Type B pancreatic cell (in vitro differentiated cells): ENCODE measurements around the gene NLRP11. TPM values are rescaled to one million over a fixed set of nuclear protein-coding genes. Genes with fewer than 3 reads are reported as not detected.

Source experiments
- DNase-seq: peaks from one replicate; pipeline ENCODE4 v3.0.0; 2021; ENCODE audit warnings: mixed read lengths; ENCODE audit not compliant: unreplicated experiment; ENCODE audit errors: extremely low spot score
- H3K27ac Mint-ChIP-seq: 2 replicates; pipeline ENCODE4 v1.8.0; 2021; ENCODE audit warnings: mild to moderate bottlenecking, mixed read lengths
- H3K27me3 Mint-ChIP-seq: 2 replicates; pipeline ENCODE4 v1.8.0; 2021; ENCODE audit warnings: mixed read lengths
- H3K36me3 Mint-ChIP-seq: 2 replicates; pipeline ENCODE4 v1.8.0; 2021; ENCODE audit warnings: mixed read lengths
- H3K4me1 Mint-ChIP-seq: one replicate; pipeline ENCODE4 v1.8.0; 2021; ENCODE audit warnings: mixed read lengths; ENCODE audit not compliant: unreplicated experiment
- H3K4me3 Mint-ChIP-seq: 2 replicates; pipeline ENCODE4 v1.8.0; 2021; ENCODE audit warnings: mild to moderate bottlenecking, mixed read lengths
- H3K9me3 Mint-ChIP-seq: 2 replicates; pipeline ENCODE4 v1.8.0; 2021; ENCODE audit warnings: mixed read lengths
- CTCF ChIP-seq: fragments of 200-600 bp; sonication (generic); conservative IDR thresholded peaks from 2 replicates; pipeline ENCODE4 v1.5.0; 2021; ENCODE audit warnings: antibody characterized with exemption, mild to moderate bottlenecking
- total RNA-seq: library from RNA; stranded (reverse); gene quantifications from 2 replicates; pipeline ENCODE4 v1.2.1, GENCODE V29; 2021; ENCODE audit warnings: low replicate concordance

NLRP11 gene
- total RNA-seq, 1 donor from 2014 or later = not detected

GRCh38 chr19:55836340-55836739 lies 4.5 kb upstream of the NLRP11 start, which contains the start of gene NLRP4:
TSS of gene NLRP4 (plus strand) at chr19:55836540. CDS start at chr19:55852081, 15,541 bp downstream.
- Mint-ChIP-seq H3K9me3 (peaks cover 19% of the 10 kb centered on the region), H3K4me1 (no peaks in the 10 kb centered on the region), H3K36me3 (no peaks in the 10 kb centered on the region), H3K27me3 (no peaks in the 10 kb centered on the region), H3K4me3 (no peak within 1 kb of the TSS), H3K27ac (no peak within 1 kb of the TSS)
- no peak for TF ChIP-seq CTCF
- DNase-seq = no peak

GRCh38 chr19:55832676-55833075 lies 877 bp upstream of the NLRP11 start:
- Mint-ChIP-seq H3K4me3 (no peak overlapping the region), H3K4me1 (no peaks in the 10 kb centered on the region), H3K9me3 (peaks cover 18% of the 10 kb centered on the region), H3K36me3 (no peaks in the 10 kb centered on the region), H3K27ac (no peak overlapping the region), H3K27me3 (no peaks in the 10 kb centered on the region)
- DNase-seq = no peak
- no peak for TF ChIP-seq CTCF

GRCh38 chr19:55830656-55831055 lies 1.1 kb downstream of the NLRP11 start:
- H3K4me3 Mint-ChIP-seq = no peak overlapping the region
- DNase-seq = no peak
- no peaks in the 10 kb centered on the region for H3K4me1 Mint-ChIP-seq
- no peaks in the 10 kb centered on the region for H3K27me3 Mint-ChIP-seq
- H3K36me3 Mint-ChIP-seq = no peaks in the 10 kb centered on the region
- peaks cover 12% of the 10 kb centered on the region for H3K9me3 Mint-ChIP-seq
- TF ChIP-seq CTCF = no peak
- no peak overlapping the region for H3K27ac Mint-ChIP-seq

GRCh38 chr19:55820037-55820436 lies 11.8 kb downstream of the NLRP11 start:
- Mint-ChIP-seq H3K27me3 (no peaks in the 10 kb centered on the region), H3K27ac (no peak overlapping the region), H3K4me1 (no peaks in the 10 kb centered on the region), H3K9me3 (peaks cover 17% of the 10 kb centered on the region), H3K36me3 (no peaks in the 10 kb centered on the region), H3K4me3 (no peak overlapping the region)
- no peak for DNase-seq
- no peak for TF ChIP-seq CTCF

GRCh38 chr19:55813906-55814305 lies 17.9 kb downstream of the NLRP11 start:
- no peaks in the 10 kb centered on the region for H3K4me1 Mint-ChIP-seq
- no peak overlapping the region for H3K4me3 Mint-ChIP-seq
- DNase-seq = no peak
- no peaks in the 10 kb centered on the region for H3K27me3 Mint-ChIP-seq
- no peak overlapping the region for H3K27ac Mint-ChIP-seq
- peaks cover 12% of the 10 kb centered on the region for H3K9me3 Mint-ChIP-seq
- TF ChIP-seq CTCF = no peak
- no peaks in the 10 kb centered on the region for H3K36me3 Mint-ChIP-seq

GRCh38 chr19:55812449-55812848 lies 19.4 kb downstream of the NLRP11 start:
- Mint-ChIP-seq H3K27me3 (no peaks in the 10 kb centered on the region), H3K36me3 (no peaks in the 10 kb centered on the region), H3K27ac (no peak overlapping the region), H3K4me3 (no peak overlapping the region), H3K9me3 (peaks cover 4% of the 10 kb centered on the region), H3K4me1 (no peaks in the 10 kb centered on the region)
- TF ChIP-seq CTCF = no peak
- no peak for DNase-seq
